T-helper 9 cell (primary cell): ENCODE measurements around the gene SCAI.
A peak's percentile ranks its signal among the peaks of the same experiment; 100 is the strongest.
"Not testable (repeated sequence)": the region's sequence is repeated elsewhere in the genome, so short reads cannot be mapped to it uniquely, and the experiment has no call there.

ENCODE experiments used
- DNase-seq: peaks from one replicate; pipeline ENCODE4 v3.0.0-alpha.2; 2020
- total RNA-seq, 2 donors: gene quantifications; one replicate each; lab custom pipeline; 2026; lab: John Stamatoyannopoulos, UW

The SCAI gene
- 17.6 to 20.8 reads per million in 2 donors for total RNA-seq

DNA sequence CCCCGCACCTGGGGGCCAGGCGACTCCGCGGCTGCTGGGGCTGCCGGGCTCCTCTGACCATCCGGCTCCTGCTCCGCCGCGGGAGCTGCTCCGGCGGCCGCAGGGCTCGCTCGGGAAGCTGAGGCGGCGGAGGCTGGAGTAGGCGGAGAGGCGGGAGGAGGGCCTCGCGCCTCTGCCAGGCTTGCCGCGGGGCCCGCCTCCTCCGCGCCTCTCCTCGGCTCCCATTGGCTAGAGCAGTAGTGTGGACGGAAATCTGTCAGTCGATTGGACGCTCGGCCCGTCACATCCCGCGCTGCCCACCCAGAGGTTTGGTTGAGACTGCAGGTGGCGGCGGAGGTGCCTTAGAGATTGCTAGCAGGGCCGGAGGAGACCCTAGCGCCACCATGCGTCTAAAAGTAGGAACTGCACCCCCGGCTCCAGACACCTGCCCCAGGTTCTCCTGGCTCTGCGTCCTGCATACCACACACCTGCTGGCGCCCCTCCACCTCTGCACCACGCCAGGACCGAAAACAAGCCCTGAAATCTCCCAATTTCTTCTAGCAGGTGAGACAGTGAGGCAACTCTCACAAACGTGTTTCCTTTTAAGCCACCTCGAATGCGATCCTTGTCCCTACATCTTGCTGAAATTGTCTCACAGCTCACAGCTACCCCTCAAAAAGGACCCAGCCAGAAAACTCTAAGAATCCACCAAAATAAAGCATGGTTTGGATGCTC is at the start of gene SCAI:
Gene SCAI (minus strand): TSS at position 152 of the 714 bp plus-strand sequence. CDS start 91 bp downstream, at position 61.
- peak; percentile 96 for DNase-seq

DNA sequence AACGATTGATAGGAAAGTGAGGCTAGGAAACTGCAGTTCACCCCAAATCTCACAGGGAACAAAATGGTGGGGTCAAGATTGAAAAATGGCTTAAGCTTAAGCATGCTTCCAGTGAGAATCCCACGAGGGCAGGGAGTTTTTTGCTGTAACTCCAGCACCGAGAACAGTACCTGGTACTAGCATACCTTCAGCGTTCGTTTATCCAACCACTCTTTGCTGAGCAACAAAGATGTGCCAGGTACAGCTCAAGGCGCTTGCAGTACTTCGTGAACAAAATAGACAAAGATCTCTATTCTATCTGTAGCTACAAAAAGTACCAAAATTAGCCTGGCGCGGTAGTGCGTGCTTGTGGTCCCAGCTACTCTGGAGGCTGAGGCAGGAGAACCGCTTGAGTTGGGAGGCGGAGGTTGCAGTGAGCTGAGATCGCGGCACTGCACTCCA is 47.1 kb upstream of the SCAI start:
- no peak for DNase-seq

DNA sequence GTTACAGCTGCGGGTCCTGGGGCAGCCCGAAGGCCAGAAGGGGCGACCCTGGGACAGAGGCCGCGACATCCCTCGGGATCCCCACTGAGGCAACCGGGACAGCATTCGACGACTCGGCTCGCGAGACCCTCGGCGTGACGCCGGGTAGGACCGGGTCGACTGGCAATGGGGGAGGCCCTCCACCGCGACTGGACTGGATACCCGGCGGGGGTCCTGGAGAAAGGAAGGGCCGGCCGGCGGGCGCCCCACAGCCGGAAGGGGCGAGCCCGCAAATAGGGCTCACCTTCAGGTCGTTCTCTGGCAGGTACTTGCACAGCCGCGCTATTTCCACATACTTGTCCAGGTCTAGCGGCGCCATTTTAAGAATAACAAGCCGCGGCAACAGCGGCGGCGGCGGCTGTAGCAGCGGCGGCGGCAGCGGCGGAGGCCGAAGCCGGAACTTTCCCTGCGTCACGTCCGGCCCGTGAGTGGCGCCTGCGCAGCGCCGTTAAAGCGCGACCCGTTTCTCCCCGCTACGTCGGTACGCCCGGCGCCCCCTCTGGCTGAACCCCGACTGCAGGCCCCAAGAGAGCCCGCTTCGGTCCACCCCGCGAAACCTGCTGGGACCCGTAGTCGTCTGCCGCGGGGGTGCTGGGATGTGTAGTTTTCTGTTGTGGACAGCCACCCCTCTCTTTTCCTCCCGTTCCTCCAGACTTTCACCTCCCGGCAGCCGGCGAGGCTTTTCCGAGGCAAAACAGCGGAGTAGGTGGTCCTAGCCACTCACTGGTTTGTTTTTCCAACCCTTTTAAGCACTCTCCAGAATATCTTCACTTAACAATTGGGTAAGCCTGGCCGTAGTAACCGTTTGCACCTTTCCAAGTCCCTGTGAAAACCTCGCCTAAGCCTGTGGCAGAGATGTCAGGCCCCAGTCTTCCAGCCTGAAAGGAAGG is 46.3 kb upstream of the SCAI start, which contains the start of gene PPP6C:
Gene PPP6C (minus strand): TSS at position 443 of the 929 bp plus-strand sequence. CDS start 85 bp downstream, at position 358.
- peak; percentile 96 for DNase-seq

DNA sequence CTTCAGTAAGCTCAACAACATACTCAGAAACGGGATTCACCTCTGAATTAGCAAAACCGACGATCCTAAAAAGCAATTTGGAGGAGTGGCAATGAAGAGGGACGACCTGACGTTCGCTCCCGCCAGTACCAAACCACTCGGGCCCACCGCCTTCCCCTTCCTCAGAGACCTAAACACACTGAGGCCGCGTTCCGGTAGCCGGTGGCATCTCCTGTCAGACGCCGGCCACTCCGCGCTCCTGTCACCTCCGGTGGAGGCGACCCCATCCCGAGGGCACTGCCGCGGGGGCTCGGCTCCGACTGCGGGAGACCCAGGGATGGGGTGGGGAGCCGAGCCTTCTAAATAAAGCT is 45.7 kb upstream of the SCAI start:
- peak; percentile 36 for DNase-seq

DNA sequence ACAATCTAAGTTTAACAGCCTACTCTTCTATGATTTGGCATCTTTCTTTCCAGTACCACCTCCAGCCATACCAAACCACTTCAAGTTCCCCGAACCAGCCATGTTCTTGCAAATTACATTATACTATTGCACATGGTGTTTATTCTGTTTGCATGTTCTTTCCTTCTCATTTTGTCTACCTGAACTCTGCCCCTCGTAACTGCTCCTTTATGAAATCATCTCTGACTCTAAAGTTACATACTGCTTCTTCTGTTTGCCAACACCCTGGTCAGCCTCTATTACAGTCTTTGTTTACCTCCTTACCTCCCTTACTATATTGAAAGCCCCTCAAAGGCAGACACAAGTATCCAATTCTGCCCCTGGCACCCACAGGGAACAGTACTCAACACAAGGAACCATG is 40.2 kb upstream of the SCAI start:
- DNase-seq, result no peak

DNA sequence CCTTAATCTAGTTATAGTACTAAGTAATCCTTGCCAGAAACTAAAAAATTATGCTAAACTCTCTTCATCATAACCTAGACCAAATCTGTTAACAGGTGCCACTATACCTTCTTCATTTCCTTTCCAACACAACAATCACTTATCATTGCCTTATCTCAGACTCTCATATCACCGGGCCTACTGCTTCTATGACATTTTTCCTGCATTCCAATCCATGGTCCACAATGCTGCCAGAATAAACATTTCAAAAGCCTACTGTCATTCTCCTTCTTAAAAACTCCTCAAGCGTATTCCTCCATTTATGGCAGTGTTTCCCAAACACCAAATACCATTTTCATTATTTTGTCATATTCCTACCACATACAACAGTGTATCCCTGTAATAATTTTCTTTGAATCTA is 39.7 kb upstream of the SCAI start:
- DNase-seq, result no peak

DNA sequence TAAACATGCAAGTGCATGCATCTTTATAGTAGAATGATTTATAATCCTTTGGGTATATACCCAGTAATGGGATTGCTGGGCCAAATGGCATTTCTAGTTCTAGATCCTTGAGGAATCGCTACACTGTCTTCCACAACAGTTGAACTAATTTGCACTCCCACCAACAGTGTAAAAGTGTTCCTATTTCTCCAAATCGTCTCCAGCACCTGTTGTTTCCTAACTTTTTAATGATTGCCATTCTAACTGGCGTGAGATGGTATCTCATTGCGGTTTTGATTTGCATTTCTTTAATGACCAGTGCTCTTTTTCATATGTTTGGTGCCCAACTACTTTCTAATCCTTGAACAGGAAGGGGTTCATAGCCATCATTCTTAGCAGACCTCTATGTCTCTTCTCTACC is 38.4 kb upstream of the SCAI start:
- not testable (repeated sequence) for DNase-seq

DNA sequence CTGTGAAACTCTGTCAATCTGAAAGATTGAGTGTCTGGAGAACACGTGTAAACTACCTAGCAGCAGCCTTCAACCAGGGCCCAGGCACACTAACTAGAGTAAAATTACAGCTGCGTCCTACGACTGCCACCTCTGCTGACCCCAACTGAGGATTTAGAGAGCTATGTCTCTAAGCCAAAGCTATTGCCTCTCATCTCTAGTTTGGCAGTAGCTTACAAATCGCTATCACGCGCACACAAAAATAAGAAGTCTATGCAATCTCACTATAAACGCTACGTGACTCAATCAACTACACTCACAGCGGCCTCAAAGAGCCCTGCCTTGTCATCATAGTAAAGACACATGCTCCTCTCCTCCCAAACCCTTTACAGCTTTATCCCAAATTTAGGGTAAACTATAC is 37.5 kb upstream of the SCAI start:
- no peak for DNase-seq

DNA sequence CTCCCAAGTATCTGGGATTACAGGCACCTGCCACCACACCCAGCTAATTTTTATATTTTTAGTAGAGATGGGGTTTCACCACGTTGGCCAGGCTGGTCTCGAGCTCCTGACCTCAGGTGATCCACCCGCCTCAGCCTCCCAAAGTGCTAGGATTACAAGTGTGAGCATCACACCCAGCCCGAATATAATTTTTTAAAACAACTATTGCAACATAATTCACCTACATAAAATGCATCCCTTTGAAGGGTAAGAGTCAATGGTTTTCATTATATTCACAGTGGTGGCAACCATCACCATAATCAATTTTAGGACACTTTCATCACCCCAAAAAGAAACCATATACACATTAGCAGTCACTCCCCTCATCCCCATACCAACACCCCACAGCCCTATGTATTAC is 36.4 kb upstream of the SCAI start:
- DNase-seq, result not testable (repeated sequence)

DNA sequence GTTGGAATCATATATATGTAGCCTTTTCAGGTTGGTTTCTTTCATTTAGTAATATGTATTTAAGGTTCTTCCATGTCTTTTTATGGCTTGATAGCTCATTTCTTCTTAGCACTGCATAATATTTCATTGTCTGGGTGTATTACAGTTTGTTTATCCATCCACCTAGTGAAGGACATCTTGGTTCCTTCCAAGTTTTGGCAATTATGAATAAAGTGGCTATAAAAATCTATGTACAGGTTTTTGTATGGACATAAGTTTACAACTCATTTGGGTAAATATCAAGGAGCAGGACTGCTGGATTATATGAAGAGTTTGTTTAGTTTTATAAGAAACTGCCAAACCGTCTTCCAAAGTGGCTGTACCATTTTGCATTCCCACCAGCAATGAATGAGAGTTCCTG is 34.6 kb upstream of the SCAI start:
- DNase-seq, result no peak

DNA sequence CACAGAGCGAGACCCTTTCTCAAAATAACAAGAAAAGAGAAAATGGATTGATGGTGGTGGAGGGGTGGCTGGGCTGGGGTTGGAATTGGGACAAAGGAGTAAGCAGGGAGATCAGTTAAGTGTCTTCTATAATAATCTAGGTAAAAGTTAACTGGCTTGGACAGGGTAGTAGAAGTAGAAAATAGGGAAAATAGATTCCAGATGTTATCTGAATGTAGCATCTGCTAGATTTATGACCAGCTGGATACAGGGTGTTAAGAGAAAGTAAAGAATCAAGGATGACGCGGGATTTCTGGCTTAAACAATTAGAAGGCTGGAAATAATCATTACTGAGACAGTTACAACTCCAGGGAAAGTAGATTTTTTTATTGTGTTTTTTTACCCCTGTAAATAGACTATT is 33.3 kb upstream of the SCAI start:
- no peak for DNase-seq

DNA sequence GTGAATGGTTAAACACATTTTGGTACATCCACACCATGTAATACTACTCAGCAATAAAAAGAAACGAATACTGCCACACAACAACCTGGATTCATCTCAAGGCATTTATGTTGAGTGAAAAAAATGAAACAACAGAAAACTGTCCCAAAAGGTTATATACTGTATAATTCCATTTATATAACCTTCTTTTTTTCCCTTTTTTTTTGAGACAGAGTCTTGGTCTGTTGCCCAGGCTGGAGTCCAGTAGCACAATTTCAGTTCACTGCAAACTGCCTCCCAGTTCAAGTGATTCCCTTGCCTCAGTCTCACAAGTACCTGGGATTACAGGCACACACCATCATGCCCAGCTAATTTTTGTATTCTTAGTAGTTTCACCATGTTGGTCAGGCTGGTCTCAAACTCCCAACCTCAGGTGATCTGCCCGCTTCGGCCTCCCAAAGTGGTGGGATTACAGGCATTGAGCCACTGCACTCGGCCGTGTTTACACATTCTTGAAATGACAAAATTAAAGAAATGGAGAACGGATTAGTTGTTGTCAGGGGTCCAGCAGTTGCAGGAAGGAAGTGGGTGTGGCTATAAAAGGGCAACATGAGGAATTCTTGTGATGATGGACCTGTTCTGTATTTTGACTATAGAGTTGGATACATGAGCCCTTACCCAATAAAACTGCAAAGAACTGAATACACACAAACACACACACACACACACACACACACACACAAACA is 28.9 kb upstream of the SCAI start:
- DNase-seq, result no peak

DNA sequence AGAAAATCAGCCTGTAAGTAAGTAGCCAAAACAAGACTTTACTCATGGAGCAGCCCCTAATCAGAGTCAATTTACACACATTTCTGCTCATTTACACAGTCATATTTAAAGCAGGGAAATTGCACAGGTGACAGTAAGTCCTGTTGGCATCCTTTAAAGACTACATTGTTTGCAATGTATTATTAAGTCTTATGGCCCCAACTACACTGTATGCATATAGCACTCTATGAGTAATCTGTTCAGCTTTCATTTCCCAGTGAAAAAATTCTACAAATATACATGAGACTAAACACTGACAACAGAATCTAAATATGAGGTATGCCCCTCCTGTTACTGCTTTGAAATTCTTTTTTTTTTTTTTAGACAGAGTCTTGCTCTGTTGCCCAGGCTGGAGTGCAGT is 26.6 kb upstream of the SCAI start:
- DNase-seq, result no peak

DNA sequence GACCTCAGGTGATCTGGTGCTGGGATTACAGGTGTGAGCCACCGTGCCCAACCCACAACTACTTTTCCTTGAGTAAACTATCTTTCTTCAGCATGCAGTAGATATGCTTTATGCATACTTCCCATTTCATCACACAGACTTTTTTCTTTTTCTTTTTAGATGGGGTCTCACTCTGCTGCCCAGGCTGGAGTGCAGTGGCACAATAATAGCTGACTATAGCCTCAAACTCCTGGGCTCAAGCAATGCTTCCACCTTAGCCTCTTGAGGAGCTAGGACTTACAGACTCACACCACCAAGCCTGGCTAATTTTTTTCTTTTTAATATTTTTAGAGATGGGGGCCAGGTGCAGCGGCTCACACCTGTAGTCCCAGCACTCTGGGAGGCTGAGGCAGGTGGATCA is 23.4 kb upstream of the SCAI start:
- DNase-seq, result no peak

DNA sequence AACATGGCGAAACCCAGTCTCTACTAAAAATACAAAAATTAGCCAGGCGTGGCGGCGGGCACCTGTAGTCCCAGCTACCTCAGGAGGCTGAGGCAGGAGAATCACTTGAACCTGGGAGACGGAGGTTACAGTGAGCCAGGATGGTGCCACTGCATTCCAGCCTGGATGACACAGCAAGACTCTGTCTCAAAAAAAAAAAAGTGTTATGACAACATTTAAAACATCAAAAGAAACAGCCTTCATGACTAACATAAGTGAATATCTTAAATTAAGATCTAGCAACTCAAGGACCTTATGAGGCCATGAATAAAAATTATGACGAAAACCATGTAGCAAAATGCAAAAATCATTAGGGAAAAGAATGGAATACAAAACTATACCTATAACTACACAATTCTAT is 19.6 kb upstream of the SCAI start:
- not testable (repeated sequence) for DNase-seq

DNA sequence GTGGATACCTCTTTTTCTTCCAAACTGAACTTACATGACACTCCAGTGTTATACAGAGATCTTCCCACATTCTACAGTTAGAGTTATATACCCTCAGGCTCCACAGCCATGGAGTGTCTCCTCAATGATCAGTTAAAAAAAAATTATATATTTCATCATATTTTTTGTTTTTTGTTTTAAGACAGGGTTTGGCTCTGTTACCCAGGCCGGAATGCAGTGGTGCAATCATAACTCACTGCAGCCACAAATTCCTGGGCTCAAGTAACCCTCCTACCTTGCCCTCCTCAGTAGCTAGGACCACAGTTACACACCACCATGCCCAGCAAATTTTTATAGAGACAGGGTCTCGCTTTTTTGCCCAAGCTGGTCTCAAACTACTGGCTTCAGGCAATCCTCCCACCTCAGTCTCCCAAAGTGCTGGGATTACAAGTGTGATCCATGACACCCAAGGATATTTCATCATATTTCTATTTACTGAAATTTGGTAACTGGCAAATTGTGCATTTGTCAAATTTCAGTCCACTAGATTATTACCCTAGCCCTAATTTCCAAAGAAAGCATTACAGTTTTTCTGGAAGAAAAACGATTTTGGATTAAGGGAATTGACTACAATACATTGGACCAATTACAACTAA is 18.1 kb upstream of the SCAI start:
- no peak for DNase-seq

DNA sequence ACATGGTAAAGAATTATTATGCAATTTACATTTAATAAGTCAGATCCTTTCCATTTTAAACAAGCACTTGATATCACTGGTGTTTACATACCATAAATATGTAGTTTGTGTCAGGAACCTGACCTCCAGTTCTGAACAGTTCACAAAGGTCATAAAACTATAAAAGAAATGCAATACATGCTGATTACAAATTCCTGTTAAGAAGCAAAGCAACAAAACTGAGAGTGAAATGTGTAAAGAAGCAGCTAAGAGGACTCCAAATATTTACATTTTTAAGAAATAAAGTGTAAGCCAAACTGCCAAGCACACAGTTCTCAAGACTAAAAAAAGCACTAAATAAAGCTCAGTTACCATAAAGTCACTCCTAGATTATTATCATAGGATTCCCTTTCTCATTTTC is 17.4 kb upstream of the SCAI start:
- no peak for DNase-seq

DNA sequence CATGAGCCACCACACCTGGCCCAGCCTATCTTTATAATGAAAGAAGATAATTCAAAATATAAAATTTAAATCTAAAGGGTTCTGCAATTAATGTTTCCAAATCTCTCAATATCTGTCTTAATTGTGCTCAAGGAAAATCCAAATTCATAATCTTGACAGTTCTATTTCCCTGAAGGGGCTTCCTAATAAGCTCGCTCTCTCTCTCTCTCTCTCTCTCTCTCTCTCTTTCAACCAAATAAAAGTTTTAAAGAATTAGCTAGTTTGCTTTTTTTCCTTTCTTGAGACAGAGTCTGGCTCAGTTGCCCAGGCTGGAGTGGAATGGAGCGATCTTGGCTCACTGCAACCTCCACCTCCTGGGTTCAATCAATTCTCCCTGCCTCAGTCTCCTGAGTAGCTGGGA is 13.2 kb upstream of the SCAI start:
- DNase-seq, result no peak

DNA sequence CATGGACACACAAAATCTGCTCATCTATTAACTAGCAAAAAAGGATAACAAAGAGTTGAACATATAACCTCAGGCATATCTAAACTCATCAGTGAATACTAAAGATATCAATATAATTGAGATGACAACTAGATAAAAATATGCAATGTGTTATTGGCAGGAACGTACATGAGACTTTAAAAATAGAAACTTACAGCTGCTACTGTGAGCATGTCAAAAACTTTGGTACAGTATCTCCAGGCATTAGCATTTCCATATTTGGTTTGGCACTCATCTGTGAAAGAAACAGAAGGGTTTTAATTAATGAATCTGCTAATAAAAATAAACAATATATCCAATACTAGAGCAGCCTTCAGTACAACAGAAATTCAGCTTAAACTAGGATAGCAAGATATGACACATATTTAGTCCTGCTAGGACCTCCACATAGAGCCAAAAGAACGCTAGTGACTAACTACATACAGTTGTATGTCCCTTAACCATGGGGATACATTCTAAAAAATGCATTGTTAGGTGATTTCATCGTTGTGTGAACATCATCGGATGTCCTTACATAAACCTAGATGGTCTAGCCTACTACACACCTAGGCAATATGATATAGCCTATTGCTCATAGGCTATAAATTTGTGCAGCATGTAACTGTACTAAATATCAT is 10.5 kb upstream of the SCAI start:
- no peak for DNase-seq

DNA sequence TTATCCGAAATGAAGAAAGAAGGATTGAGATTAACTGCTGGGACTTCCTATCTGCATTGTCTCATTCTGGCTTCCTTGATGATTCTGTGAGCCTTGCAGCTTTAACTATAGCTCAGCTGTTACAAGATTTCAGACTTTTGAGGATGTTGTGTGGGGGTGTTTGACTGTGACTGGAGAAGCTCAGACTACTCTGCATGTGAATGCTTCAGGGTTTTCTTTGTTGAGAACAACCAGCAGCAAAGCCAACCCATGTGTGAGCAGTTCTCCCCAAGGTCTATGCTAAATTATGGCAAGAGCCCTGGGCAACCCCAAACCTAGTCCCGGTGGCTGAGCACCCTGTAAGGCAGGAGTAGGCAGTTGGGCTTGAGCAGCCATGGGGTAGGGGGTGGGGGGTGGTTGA is 8.4 kb upstream of the SCAI start:
- DNase-seq, result no peak

DNA sequence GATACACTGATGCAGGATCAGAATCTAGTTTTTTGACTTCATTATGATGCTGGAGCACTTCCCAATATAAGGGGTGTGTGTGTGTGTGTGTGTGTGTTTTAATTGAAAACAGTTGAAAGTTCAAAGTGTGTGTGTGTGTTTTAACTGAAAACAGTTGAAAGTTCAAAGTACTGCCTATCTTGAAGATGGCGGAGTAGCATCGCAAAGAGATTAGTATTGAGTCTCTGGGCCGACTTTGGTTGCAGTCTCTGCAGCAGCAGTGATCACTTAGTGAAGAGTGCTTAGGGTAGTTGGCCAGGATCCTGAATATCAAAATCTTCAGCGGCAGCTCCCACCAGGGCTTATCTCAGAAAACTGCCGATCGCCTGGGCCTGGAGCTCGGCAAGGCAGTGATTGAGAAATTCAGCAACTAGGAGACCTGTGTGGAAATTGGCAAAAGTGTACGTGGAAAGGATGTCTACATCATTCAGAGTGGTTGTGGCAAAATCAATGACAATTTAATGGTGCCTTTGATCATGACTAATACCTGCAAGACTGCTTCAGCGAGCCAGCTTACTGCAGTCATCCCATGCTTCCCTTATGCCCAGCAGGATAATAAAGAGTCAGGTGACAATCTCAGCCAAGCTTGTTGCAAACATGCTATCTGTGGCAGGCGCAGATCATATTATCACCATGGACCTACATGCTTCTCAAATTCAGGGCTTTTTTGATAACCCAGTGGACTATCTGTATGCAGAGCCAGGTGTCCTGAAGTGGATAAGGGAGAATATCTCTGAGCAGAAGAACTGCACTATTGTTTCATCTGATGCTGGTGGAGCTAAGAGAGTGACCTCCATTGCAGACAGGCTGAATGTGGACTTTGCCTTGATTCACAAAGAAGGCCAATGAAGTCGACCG is 7.3 kb upstream of the SCAI start:
- no peak for DNase-seq
